ENCODE measurements around the gene FSTL4.

Gene FSTL4

DNA sequence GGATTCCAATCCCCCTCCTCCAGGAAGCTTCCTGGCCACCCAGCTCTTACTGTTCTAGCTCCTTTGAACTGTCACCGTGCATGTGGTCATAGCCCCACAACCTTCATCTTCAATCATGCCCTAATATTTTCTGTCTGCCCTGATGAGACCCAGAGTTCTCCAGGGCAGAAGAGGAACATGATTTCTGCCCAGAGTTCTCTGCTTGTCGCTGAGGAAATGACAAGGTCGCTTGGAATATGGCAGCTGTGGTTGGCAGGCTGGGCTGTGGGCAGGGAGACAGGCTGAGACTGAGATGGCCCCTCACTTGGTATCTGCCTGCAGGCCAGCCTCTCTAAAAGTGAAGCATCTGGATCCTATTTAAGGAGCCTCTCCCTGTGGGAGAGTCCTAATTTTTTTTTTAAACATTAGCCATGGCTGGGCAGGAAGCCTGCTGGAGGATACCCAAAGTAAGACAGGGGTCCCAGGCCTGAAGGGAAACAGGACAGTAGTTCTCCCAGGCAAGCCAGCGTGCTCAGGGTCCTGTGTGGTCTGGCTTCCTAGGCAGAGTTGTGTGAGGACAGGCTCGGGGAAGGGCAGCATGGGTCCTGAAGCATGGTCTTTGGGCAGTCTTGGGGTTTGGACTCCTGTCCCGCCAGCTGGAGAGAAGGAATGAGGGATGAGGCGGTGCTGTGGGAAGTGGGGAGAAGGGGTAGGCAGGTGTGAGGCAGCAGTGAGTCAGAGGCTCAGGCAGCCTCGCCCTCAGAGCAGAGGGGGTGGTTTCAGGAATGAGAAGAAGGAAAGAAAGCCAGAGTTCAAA is 242.1 kb downstream of the FSTL4 start:
- intact Hi-C loops (cut with DNase I): no loop called here
- peak in 41 of 42 donors; percentile 21 to 90 (median 62) for DNase-seq

- DNase-seq: peak in 24 of 42 donors; percentile 15 to 75 (median 46)
- intact Hi-C loops (cut with DNase I): no loop called here
These were observed 243.2 kb downstream of the FSTL4 start for GRCh38 chr5:133368916-133369783.

GRCh38 chr5:133367984-133368383 is 244.4 kb downstream of the FSTL4 start:
- intact Hi-C loops (cut with DNase I): no loop called here
- DNase-seq: peak in 2 of 42 donors; percentile 18 to 36

GRCh38 chr5:133367071-133367786 is 245.1 kb downstream of the FSTL4 start:
- intact Hi-C loops (cut with DNase I): no loop called here
- DNase-seq: peak in 2 of 42 donors; percentile 10 to 34

- DNase-seq: peak in 2 of 42 donors; percentile 19 to 39
- intact Hi-C loops (cut with DNase I): no loop called here
These were observed 245.9 kb downstream of the FSTL4 start for GRCh38 chr5:133366438-133366837.

DNA sequence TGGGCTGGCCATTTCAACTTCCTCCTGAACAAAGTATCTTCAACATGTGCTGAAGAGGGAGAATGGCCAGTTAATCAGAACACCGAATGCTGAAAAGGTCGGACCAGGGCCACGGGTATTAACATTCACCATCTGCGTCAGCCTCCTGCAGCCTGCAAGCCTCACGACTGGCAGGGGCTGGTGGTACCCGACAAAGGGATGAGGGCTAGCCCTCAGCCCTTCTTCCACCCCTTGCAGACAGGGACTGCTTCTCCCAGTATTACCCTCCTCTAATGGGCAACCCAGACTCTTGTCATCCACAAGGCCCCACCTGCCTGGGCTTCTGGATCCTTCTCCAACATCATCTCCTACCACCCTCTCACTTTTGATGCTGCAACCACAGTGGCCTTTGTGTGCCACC is 246.6 kb downstream of the FSTL4 start:
- DNase-seq: peak in 2 of 42 donors; percentile 19 to 25
- intact Hi-C loops (cut with DNase I): no loop called here

GRCh38 chr5:133364936-133365707 is 247.2 kb downstream of the FSTL4 start:
- peak in 1 of 42 donors; percentile 21 for DNase-seq
- intact Hi-C loops (cut with DNase I): no loop called here

DNA sequence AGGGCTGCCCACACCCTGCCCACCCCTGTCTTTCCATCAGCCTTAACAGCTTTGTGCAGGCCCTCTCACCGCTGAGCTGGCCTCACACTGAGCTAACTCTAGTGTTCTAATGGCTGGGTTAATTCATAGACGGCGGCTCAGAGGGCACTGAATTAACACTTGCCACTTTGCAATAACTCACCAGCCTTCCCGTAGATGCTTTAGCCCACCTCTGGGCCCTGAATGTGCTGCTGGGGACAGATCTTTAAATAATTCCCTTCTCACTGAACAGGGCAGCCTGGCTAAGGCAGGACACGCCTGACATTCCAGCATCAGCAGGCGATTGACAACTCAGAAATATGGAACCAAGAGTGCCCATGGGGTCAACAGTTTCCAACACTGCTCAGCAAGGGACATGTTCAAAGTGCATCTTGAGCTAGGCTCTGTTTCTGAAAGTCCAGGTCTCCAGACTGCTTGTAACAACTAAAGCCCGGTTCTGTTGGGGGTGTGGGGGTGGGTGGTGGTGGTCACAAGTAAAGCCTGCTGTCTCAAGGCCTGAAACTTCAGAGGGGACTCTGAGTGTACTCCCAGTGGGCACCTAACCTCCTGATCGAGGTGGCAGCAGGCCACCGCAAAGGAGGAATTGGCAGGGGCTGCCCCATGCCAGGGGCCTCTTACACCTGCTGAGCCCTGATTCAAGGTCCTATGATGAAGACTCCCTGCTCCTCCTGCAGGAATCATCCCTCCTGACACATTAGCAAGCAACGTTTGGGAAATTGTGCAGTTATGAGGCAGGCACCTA is 248.3 kb downstream of the FSTL4 start:
- intact Hi-C loops (cut with DNase I): no loop called here
- DNase-seq: peak in 2 of 42 donors; percentile 18 to 38

GRCh38 chr5:133362438-133362837 is 249.9 kb downstream of the FSTL4 start:
- peak in 2 of 42 donors; percentile 21 to 33 for DNase-seq
- intact Hi-C loops (cut with DNase I): no loop called here

GRCh38 chr5:133361922-133362321 is 250.4 kb downstream of the FSTL4 start:
- intact Hi-C loops (cut with DNase I): no loop called here
- DNase-seq: no peak

GRCh38 chr5:133360693-133361472 is 251.5 kb downstream of the FSTL4 start:
- intact Hi-C loops (cut with DNase I): no loop called here
- peak in 1 of 42 donors; percentile 11 for DNase-seq

- peak in 3 of 42 donors; percentile 3 to 29 (median 21) for DNase-seq
- intact Hi-C loops (cut with DNase I): no loop called here
These were observed 252.5 kb downstream of the FSTL4 start for GRCh38 chr5:133359861-133360260.

GRCh38 chr5:133358271-133358670 is 254.1 kb downstream of the FSTL4 start:
- peak in 3 of 42 donors; percentile 6 to 26 (median 17) for DNase-seq
- intact Hi-C loops (cut with DNase I): no loop called here

DNA sequence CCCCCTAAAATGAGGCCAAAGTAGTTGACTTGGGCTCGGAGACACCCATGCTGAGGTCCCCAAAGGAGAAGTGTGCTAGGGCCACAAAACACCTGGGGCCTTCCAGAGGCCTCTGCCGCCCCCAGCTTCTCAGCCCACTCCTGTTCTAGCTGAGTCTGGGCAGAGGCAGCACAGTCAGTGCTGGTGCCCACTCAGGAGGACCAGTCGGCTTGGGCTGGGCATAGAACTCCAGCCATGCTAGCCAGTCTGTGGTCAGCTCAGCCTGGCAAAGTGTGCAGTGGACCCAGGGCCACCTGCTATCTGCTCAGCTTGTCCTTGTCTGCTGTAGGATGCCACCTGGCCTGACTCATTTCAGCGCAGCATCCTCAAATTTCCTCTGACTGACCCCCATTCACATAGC is 254.6 kb downstream of the FSTL4 start:
- intact Hi-C loops (cut with DNase I): no loop called here
- peak in 2 of 42 donors; percentile 1 to 26 for DNase-seq

DNA sequence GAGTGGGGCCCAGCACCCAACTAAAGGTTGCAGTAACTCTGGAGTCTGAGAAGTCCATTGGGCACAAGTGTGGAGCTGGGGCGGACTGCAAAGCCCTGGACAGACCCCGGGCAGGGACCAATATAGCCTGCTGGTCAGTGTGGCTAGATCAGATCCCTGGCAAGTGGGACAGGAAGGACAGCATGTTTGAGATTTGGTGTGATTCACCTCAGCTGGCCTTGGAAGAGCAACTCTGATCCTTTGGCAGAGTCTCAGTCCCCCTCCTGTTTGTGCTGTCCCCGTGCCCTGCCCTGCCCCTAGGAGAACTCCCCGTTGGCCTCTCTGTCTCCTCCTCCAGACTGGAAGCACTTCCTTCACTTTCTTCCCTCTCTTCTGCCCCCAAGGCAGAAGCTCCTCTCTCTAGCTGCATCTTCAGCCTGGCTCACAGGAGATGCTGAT is 255.3 kb downstream of the FSTL4 start:
- intact Hi-C loops (cut with DNase I): no loop called here
- peak in 3 of 42 donors; percentile 9 to 20 (median 11) for DNase-seq

DNA sequence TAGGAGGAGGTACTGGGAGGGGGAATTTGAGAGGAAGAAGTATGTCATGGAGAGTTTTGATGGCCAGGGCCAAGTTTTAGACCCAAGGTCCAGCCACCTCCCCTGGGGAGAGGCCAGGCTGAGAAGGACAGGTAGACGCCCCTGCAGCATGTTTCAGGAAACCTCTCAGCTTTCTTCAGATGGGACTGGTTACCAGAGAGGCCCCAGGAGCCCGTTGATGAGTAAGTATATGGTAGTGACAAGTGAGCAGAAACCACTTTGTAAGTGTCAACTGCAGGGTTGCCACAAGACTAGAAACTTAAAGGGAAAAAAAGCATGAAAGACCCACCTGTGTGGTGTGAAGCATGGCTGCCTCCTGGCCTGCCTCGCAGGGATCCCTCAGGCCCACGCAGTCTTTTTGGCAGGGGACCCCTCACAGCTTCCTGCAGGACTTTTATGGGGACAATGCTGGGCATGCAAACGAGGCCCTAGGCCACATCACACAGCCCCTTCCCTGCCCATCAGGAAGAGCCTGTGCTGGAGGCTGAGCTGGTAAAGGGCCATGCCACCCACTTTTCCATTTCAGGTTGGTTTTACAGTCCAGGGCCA is 255.9 kb downstream of the FSTL4 start:
- peak in 2 of 42 donors; percentile 6 to 17 for DNase-seq
- intact Hi-C loops (cut with DNase I): no loop called here

Data from head of caudate nucleus (tissue), 42 donors.